Esophagus muscularis mucosa (tissue), 4 donors: ENCODE results near the gene OR2S2. TPM values are rescaled to one million over a fixed set of nuclear protein-coding genes. Genes with fewer than 3 reads are reported as not detected.

Experiments
- DNase-seq: peaks from one replicate; pipeline ENCODE4 v3.0.0-alpha.2; 2017; ENCODE audit errors: extremely low spot score
- H3K27ac ChIP-seq, 4 donors: fragments of 200-600 bp; sonication (generic); replicated peaks in 1 of 4; 1 replicate in 3 of 4; 2 replicates in 1 of 4; pipeline ENCODE4 v1.5.1; 2016 to 2019; ENCODE audit warnings: mild to moderate bottlenecking in 1 of 4
- H3K27me3 ChIP-seq, 4 donors: fragments of 200-600 bp; sonication (generic); one replicate each; pipeline versions ENCODE4 v1.5.1 to v1.6.0; 2016 to 2019
- H3K36me3 ChIP-seq, 4 donors: fragments of 200-600 bp; sonication (generic); one replicate each; pipeline ENCODE4 v1.5.1; 2016 to 2019
- H3K4me1 ChIP-seq, 4 donors: fragments of 200-600 bp; sonication (generic); one replicate each; pipeline ENCODE4 v1.5.1; 2016 to 2019
- H3K4me3 ChIP-seq, 4 donors: fragments of 200-600 bp; sonication (generic); 1 replicate in 2 of 4; 2 replicates in 2 of 4; pipeline ENCODE4 v1.5.1; 2016 to 2019; ENCODE audit warnings: mild to moderate bottlenecking in 4 of 4, moderate library complexity in 1 of 4
- H3K9me3 ChIP-seq, 4 donors: fragments of 200-600 bp; sonication (generic); 1 replicate in 3 of 4; 2 replicates in 1 of 4; pipeline ENCODE4 v1.5.1; 2016 to 2019
- EP300 ChIP-seq: sonication (generic); formaldehyde crosslinking; IDR thresholded peaks from one replicate; pipeline ENCODE4 v1.6.1; 2017; ENCODE audit warnings: antibody characterized with exemption
- POLR2A ChIP-seq: fragments of 450-650 bp; IDR thresholded peaks from one replicate; pipeline ENCODE4 v1.6.1; 2017; ENCODE audit warnings: antibody characterized with exemption, moderate library complexity, mild to moderate bottlenecking, low read depth
- POLR2AphosphoS5 ChIP-seq, 2 donors: sonication (generic); formaldehyde crosslinking; IDR thresholded peaks; one replicate each; pipeline ENCODE4 v1.6.1; 2017; ENCODE audit warnings: antibody characterized with exemption in 2 of 2
- WGBS: methylation state at CpG from one replicate; pipeline ENCODE4 v1.1.5; 2018; 5-methylcytosine and 5-hydroxymethylcytosine counted together
- intact Hi-C: fragments of 100-400 bp; cut with DNase I; formaldehyde crosslinking; loops from one replicate; pipeline ENCODE4 v1.15.1; 2023
- total RNA-seq, 4 donors: library from RNA; depleted of rRNA; stranded (reverse); fragments of >200 nt; gene quantifications; one replicate each; pipeline versions ENCODE4 v1.1.0 to v1.2.1, GENCODE V29; 2016
- TF ChIP-seq, protein P1 (sequence below), 3 experiments: fragments of 200-600 bp in 2 of 3; fragments of 450-650 bp in 1 of 3; sonication (generic) in 2 of 3; IDR thresholded peaks; one replicate each; pipeline ENCODE4 v1.5.1; 2017 to 2019; ENCODE audit warnings: antibody characterized with exemption in 3 of 3, mild to moderate bottlenecking in 2 of 3, moderate library complexity in 1 of 3

OR2S2 gene
- total RNA-seq, 4 donors from 2014 or later = not detected

GRCh38 chr9:35932735-35933134 lies 25.2 kb downstream of the OR2S2 start:
- H3K27me3 ChIP-seq = no peaks in the 10 kb centered on the region
- no peak overlapping the region for H3K27ac ChIP-seq
- no peaks in the 10 kb centered on the region for H3K9me3 ChIP-seq
- no peak for DNase-seq
- no peak overlapping the region for H3K4me3 ChIP-seq
- H3K36me3 ChIP-seq = no peaks in the 10 kb centered on the region
- 92% methylated on average over 3 of the region's 3 CpGs for WGBS
- intact Hi-C loops = no loop called here
- no peak for TF ChIP-seq POLR2A
- TF ChIP-seq EP300 = no peak
- TF ChIP-seq, protein P1, sequence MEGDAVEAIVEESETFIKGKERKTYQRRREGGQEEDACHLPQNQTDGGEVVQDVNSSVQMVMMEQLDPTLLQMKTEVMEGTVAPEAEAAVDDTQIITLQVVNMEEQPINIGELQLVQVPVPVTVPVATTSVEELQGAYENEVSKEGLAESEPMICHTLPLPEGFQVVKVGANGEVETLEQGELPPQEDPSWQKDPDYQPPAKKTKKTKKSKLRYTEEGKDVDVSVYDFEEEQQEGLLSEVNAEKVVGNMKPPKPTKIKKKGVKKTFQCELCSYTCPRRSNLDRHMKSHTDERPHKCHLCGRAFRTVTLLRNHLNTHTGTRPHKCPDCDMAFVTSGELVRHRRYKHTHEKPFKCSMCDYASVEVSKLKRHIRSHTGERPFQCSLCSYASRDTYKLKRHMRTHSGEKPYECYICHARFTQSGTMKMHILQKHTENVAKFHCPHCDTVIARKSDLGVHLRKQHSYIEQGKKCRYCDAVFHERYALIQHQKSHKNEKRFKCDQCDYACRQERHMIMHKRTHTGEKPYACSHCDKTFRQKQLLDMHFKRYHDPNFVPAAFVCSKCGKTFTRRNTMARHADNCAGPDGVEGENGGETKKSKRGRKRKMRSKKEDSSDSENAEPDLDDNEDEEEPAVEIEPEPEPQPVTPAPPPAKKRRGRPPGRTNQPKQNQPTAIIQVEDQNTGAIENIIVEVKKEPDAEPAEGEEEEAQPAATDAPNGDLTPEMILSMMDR (IDR thresholded peaks at IDR 0.05) = no peak
- no peak for TF ChIP-seq POLR2AphosphoS5 (IDR thresholded peaks at IDR 0.05)
- H3K4me1 ChIP-seq = peaks cover 0 to 17% (median 13%) of the 10 kb centered on the region in 4 donors

- DNase-seq = peak; percentile 60
- H3K36me3 ChIP-seq = no peaks in the 10 kb centered on the region
- intact Hi-C loops = no loop called here
- H3K9me3 ChIP-seq = no peaks in the 10 kb centered on the region
- TF ChIP-seq POLR2AphosphoS5 (IDR thresholded peaks at IDR 0.05) (no peak), POLR2A (no peak)
- no peak overlapping the region for H3K4me3 ChIP-seq
- WGBS = 100% methylated on average over 3 of the region's 3 CpGs
- H3K27ac ChIP-seq = no peak overlapping the region
- no peaks in the 10 kb centered on the region for H3K27me3 ChIP-seq
- H3K4me1 ChIP-seq = peaks cover 0 to 8% (median 4%) of the 10 kb centered on the region in 4 donors
Observed at GRCh38 chr9:35930989-35931388, 27.0 kb downstream of the OR2S2 start.

DNA sequence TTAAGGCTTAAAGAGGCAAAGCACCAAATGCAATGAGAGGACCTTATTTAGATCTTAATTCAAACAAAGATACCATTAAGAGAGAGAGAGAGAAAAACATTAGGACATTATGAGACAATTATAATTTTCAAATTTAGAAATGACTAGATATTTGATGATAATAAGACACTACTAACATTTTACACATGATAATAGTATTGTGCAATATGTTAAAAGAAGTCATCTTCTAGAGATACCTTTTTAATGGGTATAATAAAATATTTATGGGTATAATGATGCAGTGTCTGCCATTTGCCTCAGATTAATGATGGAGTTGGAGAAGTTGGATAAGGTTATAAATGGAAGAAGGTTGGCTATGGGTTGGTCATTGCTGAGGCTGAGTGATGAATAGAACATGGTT lies 27.4 kb downstream of the OR2S2 start:
- Histone ChIP-seq H3K36me3 (no peaks in the 10 kb centered on the region), H3K27me3 (no peaks in the 10 kb centered on the region), H3K4me1 (peaks cover 0 to 4% (median under 1%) of the 10 kb centered on the region in 4 donors), H3K4me3 (no peak overlapping the region), H3K27ac (no peak overlapping the region), H3K9me3 (no peaks in the 10 kb centered on the region)
- DNase-seq = no peak
- intact Hi-C loops = no loop called here
- TF ChIP-seq EP300 (no peak), POLR2A (no peak), POLR2AphosphoS5 (IDR thresholded peaks at IDR 0.05) (no peak)
- TF ChIP-seq, protein P1 (IDR thresholded peaks at IDR 0.05) = no peak

DNA sequence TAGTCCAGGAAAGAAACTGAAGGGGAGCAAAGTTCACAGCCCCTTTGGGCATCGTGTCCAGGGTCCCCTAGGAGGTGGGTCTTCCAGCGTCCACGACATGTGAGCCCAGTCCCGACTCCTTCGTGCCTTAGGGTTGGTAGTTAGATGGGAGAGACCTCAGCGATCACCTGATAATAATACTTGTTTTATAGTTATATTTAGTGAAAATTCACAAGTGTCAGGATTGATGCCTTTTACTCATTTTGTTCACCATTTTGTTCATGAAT lies 28.6 kb downstream of the OR2S2 start:
- Histone ChIP-seq H3K4me3 (no peak overlapping the region), H3K27ac (no peak overlapping the region), H3K27me3 (no peaks in the 10 kb centered on the region), H3K9me3 (no peaks in the 10 kb centered on the region), H3K4me1 (peaks cover 8 to 9% (median 8%) of the 10 kb centered on the region in 4 donors), H3K36me3 (no peaks in the 10 kb centered on the region)
- no peak for TF ChIP-seq POLR2A
- TF ChIP-seq, protein P1 (IDR thresholded peaks at IDR 0.05) = no peak
- TF ChIP-seq POLR2AphosphoS5 (IDR thresholded peaks at IDR 0.05) = no peak
- no peak for TF ChIP-seq EP300
- WGBS = 90% methylated on average over 6 of the region's 6 CpGs
- no peak for DNase-seq
- intact Hi-C loops = no loop called here

DNA sequence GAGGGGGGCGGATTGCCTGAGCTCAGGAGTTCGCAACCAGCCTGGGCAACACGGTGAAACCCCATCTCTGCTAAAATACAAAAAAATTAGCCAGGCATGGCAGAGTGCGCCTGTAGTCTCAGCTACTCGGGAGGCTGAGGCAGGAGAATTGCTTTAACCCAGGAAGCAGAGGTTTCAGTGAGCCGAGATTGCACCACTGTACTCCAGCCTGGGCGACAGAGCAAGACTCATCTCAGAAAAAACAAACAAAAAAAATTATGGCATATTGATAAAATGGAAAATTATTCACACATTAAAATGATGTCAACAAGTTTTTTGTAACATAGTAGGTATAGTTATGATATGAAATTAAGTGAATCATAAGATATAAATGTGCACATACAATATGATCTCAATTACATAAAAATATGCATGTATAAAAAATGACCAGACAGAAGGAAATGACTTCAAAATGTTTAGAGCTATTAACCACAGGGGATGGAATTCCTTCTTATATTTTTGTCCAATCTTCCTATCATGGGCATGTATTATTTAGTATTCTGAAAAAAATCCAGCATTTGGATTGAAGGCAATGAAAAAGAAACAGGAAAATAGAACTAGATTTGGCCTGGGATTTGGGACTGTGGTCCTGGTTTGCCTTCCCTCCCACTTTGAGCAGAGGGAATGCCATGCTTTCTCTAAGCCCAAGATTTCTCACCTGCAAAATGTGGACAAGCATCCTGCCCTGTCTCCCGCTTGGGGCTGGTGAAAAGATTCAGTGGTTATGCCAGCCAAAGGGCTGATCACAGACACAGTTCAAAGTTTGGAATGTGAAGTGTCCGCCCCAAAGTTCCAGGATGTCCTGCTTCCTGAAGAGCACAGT lies 29.1 kb downstream of the OR2S2 start:
- intact Hi-C loops = no loop called here
- no peaks in the 10 kb centered on the region for H3K9me3 ChIP-seq
- H3K36me3 ChIP-seq = no peaks in the 10 kb centered on the region
- no peak overlapping the region for H3K4me3 ChIP-seq
- peaks cover 13 to 15% (median 14%) of the 10 kb centered on the region in 4 donors for H3K4me1 ChIP-seq
- peak overlapping the region in 1 of 4 donors; percentile 17 for H3K27ac ChIP-seq
- 89% methylated on average over 9 of the region's 9 CpGs for WGBS
- no peak for TF ChIP-seq POLR2A
- peak; percentile 21 to 45 for TF ChIP-seq POLR2AphosphoS5 (IDR thresholded peaks at IDR 0.05)
- no peaks in the 10 kb centered on the region for H3K27me3 ChIP-seq
- no peak for DNase-seq
